HEK293 (cell line): ENCODE measurements around the gene ISYNA1.

Source experiments
- GLIS1 ChIP-seq: fragments of 450-650 bp; formaldehyde crosslinking; IDR thresholded peaks from 2 replicates; pipeline ENCODE4 v1.5.1; 2016; ENCODE audit warnings: missing biosample characterization, missing genetic modification characterization
- KLF1 ChIP-seq: fragments of 450-650 bp; formaldehyde crosslinking; IDR thresholded peaks from 2 replicates; pipeline ENCODE4 v1.5.1; 2016; ENCODE audit warnings: missing biosample characterization, missing genetic modification characterization
- KLF9 ChIP-seq: fragments of 450-650 bp; formaldehyde crosslinking; IDR thresholded peaks from 2 replicates; pipeline ENCODE4 v1.5.1; 2016; ENCODE audit warnings: missing biosample characterization, missing genetic modification characterization, low read depth
- SCRT2 ChIP-seq: fragments of 450-650 bp; formaldehyde crosslinking; IDR thresholded peaks from 2 replicates; pipeline ENCODE4 v1.5.1; 2016; ENCODE audit warnings: missing biosample characterization, missing genetic modification characterization
- SP7 ChIP-seq: fragments of 450-650 bp; formaldehyde crosslinking; IDR thresholded peaks from 2 replicates; pipeline ENCODE4 v1.5.1; 2016; ENCODE audit warnings: missing biosample characterization, missing genetic modification characterization
- ZBTB8A ChIP-seq: fragments of 450-650 bp; formaldehyde crosslinking; IDR thresholded peaks from 2 replicates; pipeline ENCODE4 v1.5.1; 2016; ENCODE audit warnings: missing biosample characterization, missing genetic modification characterization
- ZEB2 ChIP-seq: fragments of 450-650 bp; formaldehyde crosslinking; IDR thresholded peaks from 2 replicates; pipeline ENCODE4 v1.5.1; 2016; ENCODE audit warnings: missing biosample characterization, missing genetic modification characterization
- ZIC2 ChIP-seq: fragments of 450-650 bp; formaldehyde crosslinking; IDR thresholded peaks from 2 replicates; pipeline ENCODE4 v1.5.1; 2016; ENCODE audit warnings: missing biosample characterization, missing genetic modification characterization
- ZNF133 ChIP-seq: fragments of 450-650 bp; formaldehyde crosslinking; IDR thresholded peaks from 2 replicates; pipeline ENCODE4 v1.5.1; 2016; ENCODE audit warnings: missing biosample characterization, missing genetic modification characterization
- ZNF2 ChIP-seq: fragments of 450-650 bp; formaldehyde crosslinking; IDR thresholded peaks from 2 replicates; pipeline ENCODE4 v1.5.1; 2016; ENCODE audit warnings: missing biosample characterization, missing genetic modification characterization
- ZNF223 ChIP-seq: fragments of 450-650 bp; formaldehyde crosslinking; IDR thresholded peaks from 2 replicates; pipeline ENCODE4 v1.5.1; 2016; ENCODE audit warnings: missing biosample characterization, missing genetic modification characterization
- ZNF239 ChIP-seq: fragments of 450-650 bp; formaldehyde crosslinking; IDR thresholded peaks from 2 replicates; pipeline ENCODE4 v1.5.1; 2016; ENCODE audit warnings: missing biosample characterization, missing genetic modification characterization
- ZNF24 ChIP-seq: fragments of 450-650 bp; formaldehyde crosslinking; IDR thresholded peaks from 2 replicates; pipeline ENCODE4 v1.5.1; 2016; ENCODE audit warnings: missing biosample characterization, missing genetic modification characterization
- ZNF394 ChIP-seq: fragments of 450-650 bp; formaldehyde crosslinking; IDR thresholded peaks from 2 replicates; pipeline ENCODE4 v1.5.1; 2016; ENCODE audit warnings: missing biosample characterization, missing genetic modification characterization, mild to moderate bottlenecking, moderate library complexity, borderline replicate concordance
- ZNF433 ChIP-seq: fragments of 450-650 bp; formaldehyde crosslinking; IDR thresholded peaks from 2 replicates; pipeline ENCODE4 v1.5.1; 2016; ENCODE audit warnings: missing biosample characterization, missing genetic modification characterization, low read depth
- ZNF629 ChIP-seq: fragments of 450-650 bp; formaldehyde crosslinking; IDR thresholded peaks from 2 replicates; pipeline ENCODE4 v1.5.1; 2017; ENCODE audit warnings: missing biosample characterization, missing genetic modification characterization
- ZNF830 ChIP-seq: fragments of 450-650 bp; IDR thresholded peaks from 2 replicates; pipeline ENCODE4 v1.5.0; 2018; ENCODE audit warnings: missing biosample characterization, missing genetic modification characterization, low read depth, mild to moderate bottlenecking, moderate library complexity
- ZSCAN30 ChIP-seq: fragments of 450-650 bp; IDR thresholded peaks from 2 replicates; pipeline ENCODE4 v1.5.1; 2018; ENCODE audit warnings: missing biosample characterization, mild to moderate bottlenecking, missing genetic modification characterization, moderate library complexity
- TF ChIP-seq, protein P1 (sequence below): fragments of 450-650 bp; formaldehyde crosslinking; IDR thresholded peaks from 2 replicates; pipeline ENCODE4 v1.5.1; 2016; ENCODE audit warnings: missing biosample characterization, missing genetic modification characterization
- TF ChIP-seq, protein P2 (sequence below): fragments of 450-650 bp; formaldehyde crosslinking; IDR thresholded peaks from 2 replicates; pipeline ENCODE4 v1.5.1; 2016; ENCODE audit warnings: missing biosample characterization, missing genetic modification characterization
- TF ChIP-seq, protein P3 (sequence below): sonication (generic); formaldehyde crosslinking; IDR thresholded peaks from 2 replicates; pipeline ENCODE4 v1.8.1; 2022; ENCODE audit warnings: mild to moderate bottlenecking, moderate library complexity, missing genetic modification reagents
- TF ChIP-seq, protein P4 (sequence below): fragments of 450-650 bp; formaldehyde crosslinking; IDR thresholded peaks from 2 replicates; pipeline ENCODE4 v1.5.1; 2016; ENCODE audit warnings: missing biosample characterization, missing genetic modification characterization
- TF ChIP-seq, protein P5 (sequence below): fragments of 450-650 bp; formaldehyde crosslinking; IDR thresholded peaks from 2 replicates; pipeline ENCODE4 v1.5.1; 2016; ENCODE audit warnings: missing biosample characterization, missing genetic modification characterization
- TF ChIP-seq, protein P6 (sequence below): fragments of 450-650 bp; formaldehyde crosslinking; IDR thresholded peaks from 2 replicates; pipeline ENCODE4 v1.5.1; 2016; ENCODE audit warnings: missing biosample characterization, missing genetic modification characterization
- TF ChIP-seq, protein P7 (sequence below): fragments of 450-650 bp; formaldehyde crosslinking; IDR thresholded peaks from 2 replicates; pipeline ENCODE4 v1.5.1; 2016; ENCODE audit warnings: missing biosample characterization, missing genetic modification characterization
- TF ChIP-seq, protein P8 (sequence below): fragments of 450-650 bp; formaldehyde crosslinking; optimal IDR thresholded peaks from 2 replicates; pipeline ENCODE3; 2016; ENCODE audit warnings: missing biosample characterization, mild to moderate bottlenecking, missing genetic modification characterization

The ISYNA1 gene

GRCh38 chr19:18388100-18388959 is 49.6 kb downstream of the ISYNA1 start (continued):
- TF ChIP-seq, protein P1, sequence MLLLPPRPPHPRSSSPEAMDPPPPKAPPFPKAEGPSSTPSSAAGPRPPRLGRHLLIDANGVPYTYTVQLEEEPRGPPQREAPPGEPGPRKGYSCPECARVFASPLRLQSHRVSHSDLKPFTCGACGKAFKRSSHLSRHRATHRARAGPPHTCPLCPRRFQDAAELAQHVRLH (tag by site-specific recombination), result peak; percentile 54; the same call in 1 of the 2 replicates
- TF ChIP-seq GLIS1 (tag by site-specific recombination) (peak; percentile 53), ZNF394 (tag by site-specific recombination) (peak; percentile 43; the same call in 1 of the 2 replicates), ZNF239 (tag by site-specific recombination) (no peak), ZNF629 (tag by site-specific recombination) (peak; percentile 53; the same call in 1 of the 2 replicates), ZNF2 (tag by site-specific recombination) (peak; percentile 93), ZSCAN30 (tag by site-specific recombination) (peak; percentile 66), ZNF133 (tag by site-specific recombination) (no peak), ZNF223 (tag by site-specific recombination) (peak; percentile 86; the same call in 1 of the 2 replicates), SCRT2 (tag by site-specific recombination) (peak; percentile 39; the same call in 1 of the 2 replicates), ZNF433 (no peak), ZIC2 (tag by site-specific recombination) (peak; percentile 88), ZNF830 (no peak), ZNF24 (0 out of 2 replicates have a peak, but pooled peaks have one; percentile 38), ZBTB8A (tag by site-specific recombination) (peak; percentile 81), ZEB2 (tag by site-specific recombination) (peak; percentile 81), KLF1 (tag by site-specific recombination) (peak; percentile 52), KLF9 (tag by site-specific recombination) (peak; percentile 22; the same call in 1 of the 2 replicates), SP7 (tag by site-specific recombination) (peak; percentile 65; the same call in 1 of the 2 replicates)
- TF ChIP-seq, protein P2, sequence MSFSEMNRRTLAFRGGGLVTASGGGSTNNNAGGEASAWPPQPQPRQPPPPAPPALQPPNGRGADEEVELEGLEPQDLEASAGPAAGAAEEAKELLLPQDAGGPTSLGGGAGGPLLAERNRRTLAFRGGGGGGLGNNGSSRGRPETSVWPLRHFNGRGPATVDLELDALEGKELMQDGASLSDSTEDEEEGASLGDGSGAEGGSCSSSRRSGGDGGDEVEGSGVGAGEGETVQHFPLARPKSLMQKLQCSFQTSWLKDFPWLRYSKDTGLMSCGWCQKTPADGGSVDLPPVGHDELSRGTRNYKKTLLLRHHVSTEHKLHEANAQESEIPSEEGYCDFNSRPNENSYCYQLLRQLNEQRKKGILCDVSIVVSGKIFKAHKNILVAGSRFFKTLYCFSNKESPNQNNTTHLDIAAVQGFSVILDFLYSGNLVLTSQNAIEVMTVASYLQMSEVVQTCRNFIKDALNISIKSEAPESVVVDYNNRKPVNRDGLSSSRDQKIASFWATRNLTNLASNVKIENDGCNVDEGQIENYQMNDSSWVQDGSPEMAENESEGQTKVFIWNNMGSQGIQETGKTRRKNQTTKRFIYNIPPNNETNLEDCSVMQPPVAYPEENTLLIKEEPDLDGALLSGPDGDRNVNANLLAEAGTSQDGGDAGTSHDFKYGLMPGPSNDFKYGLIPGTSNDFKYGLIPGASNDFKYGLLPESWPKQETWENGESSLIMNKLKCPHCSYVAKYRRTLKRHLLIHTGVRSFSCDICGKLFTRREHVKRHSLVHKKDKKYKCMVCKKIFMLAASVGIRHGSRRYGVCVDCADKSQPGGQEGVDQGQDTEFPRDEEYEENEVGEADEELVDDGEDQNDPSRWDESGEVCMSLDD, result peak; percentile 22; the same call in 1 of the 2 replicates
- TF ChIP-seq, protein P3, sequence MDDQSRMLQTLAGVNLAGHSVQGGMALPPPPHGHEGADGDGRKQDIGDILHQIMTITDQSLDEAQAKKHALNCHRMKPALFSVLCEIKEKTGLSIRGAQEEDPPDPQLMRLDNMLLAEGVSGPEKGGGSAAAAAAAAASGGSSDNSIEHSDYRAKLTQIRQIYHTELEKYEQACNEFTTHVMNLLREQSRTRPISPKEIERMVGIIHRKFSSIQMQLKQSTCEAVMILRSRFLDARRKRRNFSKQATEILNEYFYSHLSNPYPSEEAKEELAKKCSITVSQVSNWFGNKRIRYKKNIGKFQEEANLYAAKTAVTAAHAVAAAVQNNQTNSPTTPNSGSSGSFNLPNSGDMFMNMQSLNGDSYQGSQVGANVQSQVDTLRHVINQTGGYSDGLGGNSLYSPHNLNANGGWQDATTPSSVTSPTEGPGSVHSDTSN (CRISPR knock-in tag), result peak; percentile 79; the same call in 1 of the 2 replicates
- TF ChIP-seq, protein P4, sequence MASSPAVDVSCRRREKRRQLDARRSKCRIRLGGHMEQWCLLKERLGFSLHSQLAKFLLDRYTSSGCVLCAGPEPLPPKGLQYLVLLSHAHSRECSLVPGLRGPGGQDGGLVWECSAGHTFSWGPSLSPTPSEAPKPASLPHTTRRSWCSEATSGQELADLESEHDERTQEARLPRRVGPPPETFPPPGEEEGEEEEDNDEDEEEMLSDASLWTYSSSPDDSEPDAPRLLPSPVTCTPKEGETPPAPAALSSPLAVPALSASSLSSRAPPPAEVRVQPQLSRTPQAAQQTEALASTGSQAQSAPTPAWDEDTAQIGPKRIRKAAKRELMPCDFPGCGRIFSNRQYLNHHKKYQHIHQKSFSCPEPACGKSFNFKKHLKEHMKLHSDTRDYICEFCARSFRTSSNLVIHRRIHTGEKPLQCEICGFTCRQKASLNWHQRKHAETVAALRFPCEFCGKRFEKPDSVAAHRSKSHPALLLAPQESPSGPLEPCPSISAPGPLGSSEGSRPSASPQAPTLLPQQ, result peak; percentile 59; the same call in 1 of the 2 replicates
- TF ChIP-seq, protein P5, sequence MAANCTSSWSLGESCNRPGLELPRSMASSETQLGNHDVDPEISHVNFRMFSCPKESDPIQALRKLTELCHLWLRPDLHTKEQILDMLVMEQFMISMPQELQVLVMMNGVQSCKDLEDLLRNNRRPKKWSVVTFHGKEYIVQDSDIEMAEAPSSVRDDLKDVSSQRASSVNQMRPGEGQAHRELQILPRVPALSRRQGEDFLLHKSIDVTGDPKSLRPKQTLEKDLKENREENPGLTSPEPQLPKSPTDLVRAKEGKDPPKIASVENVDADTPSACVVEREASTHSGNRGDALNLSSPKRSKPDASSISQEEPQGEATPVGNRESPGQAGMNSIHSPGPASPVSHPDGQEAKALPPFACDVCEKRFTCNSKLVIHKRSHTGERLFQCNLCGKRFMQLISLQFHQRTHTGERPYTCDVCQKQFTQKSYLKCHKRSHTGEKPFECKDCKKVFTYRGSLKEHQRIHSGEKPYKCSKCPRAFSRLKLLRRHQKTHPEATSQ (tag by site-specific recombination), result peak; percentile 29; the same call in 1 of the 2 replicates
- TF ChIP-seq, protein P6, sequence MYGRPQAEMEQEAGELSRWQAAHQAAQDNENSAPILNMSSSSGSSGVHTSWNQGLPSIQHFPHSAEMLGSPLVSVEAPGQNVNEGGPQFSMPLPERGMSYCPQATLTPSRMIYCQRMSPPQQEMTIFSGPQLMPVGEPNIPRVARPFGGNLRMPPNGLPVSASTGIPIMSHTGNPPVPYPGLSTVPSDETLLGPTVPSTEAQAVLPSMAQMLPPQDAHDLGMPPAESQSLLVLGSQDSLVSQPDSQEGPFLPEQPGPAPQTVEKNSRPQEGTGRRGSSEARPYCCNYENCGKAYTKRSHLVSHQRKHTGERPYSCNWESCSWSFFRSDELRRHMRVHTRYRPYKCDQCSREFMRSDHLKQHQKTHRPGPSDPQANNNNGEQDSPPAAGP (tag by site-specific recombination), result peak; percentile 65; the same call in 1 of the 2 replicates
- TF ChIP-seq, protein P7, sequence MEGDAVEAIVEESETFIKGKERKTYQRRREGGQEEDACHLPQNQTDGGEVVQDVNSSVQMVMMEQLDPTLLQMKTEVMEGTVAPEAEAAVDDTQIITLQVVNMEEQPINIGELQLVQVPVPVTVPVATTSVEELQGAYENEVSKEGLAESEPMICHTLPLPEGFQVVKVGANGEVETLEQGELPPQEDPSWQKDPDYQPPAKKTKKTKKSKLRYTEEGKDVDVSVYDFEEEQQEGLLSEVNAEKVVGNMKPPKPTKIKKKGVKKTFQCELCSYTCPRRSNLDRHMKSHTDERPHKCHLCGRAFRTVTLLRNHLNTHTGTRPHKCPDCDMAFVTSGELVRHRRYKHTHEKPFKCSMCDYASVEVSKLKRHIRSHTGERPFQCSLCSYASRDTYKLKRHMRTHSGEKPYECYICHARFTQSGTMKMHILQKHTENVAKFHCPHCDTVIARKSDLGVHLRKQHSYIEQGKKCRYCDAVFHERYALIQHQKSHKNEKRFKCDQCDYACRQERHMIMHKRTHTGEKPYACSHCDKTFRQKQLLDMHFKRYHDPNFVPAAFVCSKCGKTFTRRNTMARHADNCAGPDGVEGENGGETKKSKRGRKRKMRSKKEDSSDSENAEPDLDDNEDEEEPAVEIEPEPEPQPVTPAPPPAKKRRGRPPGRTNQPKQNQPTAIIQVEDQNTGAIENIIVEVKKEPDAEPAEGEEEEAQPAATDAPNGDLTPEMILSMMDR (tag by site-specific recombination), result peak; percentile 99
- TF ChIP-seq, protein P8, sequence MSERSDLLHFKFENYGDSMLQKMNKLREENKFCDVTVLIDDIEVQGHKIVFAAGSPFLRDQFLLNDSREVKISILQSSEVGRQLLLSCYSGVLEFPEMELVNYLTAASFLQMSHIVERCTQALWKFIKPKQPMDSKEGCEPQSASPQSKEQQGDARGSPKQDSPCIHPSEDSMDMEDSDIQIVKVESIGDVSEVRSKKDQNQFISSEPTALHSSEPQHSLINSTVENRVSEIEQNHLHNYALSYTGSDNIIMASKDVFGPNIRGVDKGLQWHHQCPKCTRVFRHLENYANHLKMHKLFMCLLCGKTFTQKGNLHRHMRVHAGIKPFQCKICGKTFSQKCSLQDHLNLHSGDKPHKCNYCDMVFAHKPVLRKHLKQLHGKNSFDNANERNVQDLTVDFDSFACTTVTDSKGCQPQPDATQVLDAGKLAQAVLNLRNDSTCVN, result peak; percentile 100
